ENCODE results near the gene TEKTIP1. TPM values are rescaled to one million over a fixed set of nuclear protein-coding genes. Genes with fewer than 3 reads are reported as not detected.

Gene TEKTIP1
- total RNA-seq, 1 experiment from 2014 or later, result 1.3 TPM

GRCh38 chr19:3530389-3530788 is 8.6 kb upstream of the TEKTIP1 start:
- Histone ChIP-seq H2AFZ (ENCODE audit: low read length) (no peak overlapping the region), H2BK20ac (ENCODE audit: low read depth, low read length, poor library complexity, severe bottlenecking) (no peak overlapping the region), H4K20me1 (ENCODE audit: control insufficient read depth, insufficient read depth, insufficient read length) (no peaks in the 10 kb centered on the region), H2BK15ac (ENCODE audit: low read depth, low read length) (no peak overlapping the region), H3K27me3 (ENCODE audit: insufficient read depth, low read length) (no peaks in the 10 kb centered on the region), H3K9me3 (ENCODE audit: control insufficient read depth, low read depth, low read length) (no peaks in the 10 kb centered on the region), H2AK5ac (ENCODE audit: insufficient read length, low read length) (no peak overlapping the region), H3K9ac (ENCODE audit: extremely low read depth, insufficient read length, low read length) (no peak overlapping the region), H4K5ac (ENCODE audit: insufficient read length, low read depth, low read length) (no peak overlapping the region), H4K8ac (replicated peaks; ENCODE audit: insufficient read length, low read depth, low read length) (no peak overlapping the region), H2BK120ac (ENCODE audit: low read depth, low read length, poor library complexity, severe bottlenecking) (no peak overlapping the region), H3K27ac (ENCODE audit: insufficient read length, low read depth, low read length) (no peak overlapping the region), H3K14ac (ENCODE audit: insufficient read depth, low read length) (no peak overlapping the region), H3K23ac (ENCODE audit: insufficient read length, low read depth, low read length) (no peak overlapping the region), H3K18ac (ENCODE audit: insufficient read length, low read depth, low read length) (no peak overlapping the region), H3K79me1 (ENCODE audit: insufficient read depth, low read depth, low read length, poor library complexity, severe bottlenecking) (no peaks in the 10 kb centered on the region), H3K4me1 (ENCODE audit: insufficient read depth, low read length) (no peaks in the 10 kb centered on the region), H3K4ac (ENCODE audit: low read depth, low read length) (no peak overlapping the region), H3K56ac (ENCODE audit: insufficient read length, low read depth, low read length) (no peak overlapping the region), H3T11ph (ENCODE audit: low read length) (no peak overlapping the region), H2BK12ac (ENCODE audit: insufficient read length, low read depth, low read length) (no peak overlapping the region), H2BK5ac (ENCODE audit: insufficient read length, low read length) (no peak overlapping the region), H4K91ac (ENCODE audit: insufficient read length, low read depth, low read length) (no peak overlapping the region), H3K79me2 (ENCODE audit: insufficient read depth, low read length) (no peaks in the 10 kb centered on the region), H3K4me2 (ENCODE audit: insufficient read depth, insufficient read length, low read length) (no peak overlapping the region), H3K23me2 (ENCODE audit: insufficient read length, low read depth, low read length, poor library complexity, severe bottlenecking) (no peaks in the 10 kb centered on the region)
- no peak for DNase-seq
- H3K4me1 Mint-ChIP-seq, result no peaks in the 10 kb centered on the region
- no peak for TF ChIP-seq CTCF (conservative IDR thresholded peaks at IDR 0.05)
- H3K27me3 Mint-ChIP-seq (ENCODE audit: low read depth), result no peaks in the 10 kb centered on the region
- H3K4me3 Mint-ChIP-seq, result no peak overlapping the region
- H3K36me3 Mint-ChIP-seq (ENCODE audit: insufficient read depth in 1 of 3, low read depth in 3 of 3), result peaks cover 17 to 42% (median 40%) of the 10 kb centered on the region in 3 experiments; a peak in 6 of 7 replicates
- H3K27ac Mint-ChIP-seq, result no peak overlapping the region
- no CpG with 5 or more reads among the region's 12 CpGs for WGBS (ENCODE audit: extremely low coverage, insufficient read length, low lambda C conversion rate)
- no peaks in the 10 kb centered on the region for H3K9me3 Mint-ChIP-seq
